Hepatocyte (in vitro differentiated cells): ENCODE measurements around the gene PLA2G2A.

ENCODE experiments used
- EZH2 ChIP-seq: fragments of 200-600 bp; sonication (generic); IDR thresholded peaks from 2 replicates; pipeline ENCODE4 v1.6.1; 2016; ENCODE audit warnings: antibody characterized with exemption, mild to moderate bottlenecking, borderline replicate concordance
- TF ChIP-seq, protein P1 (sequence below): fragments of 200-600 bp; sonication (generic); IDR thresholded peaks from 2 replicates; pipeline ENCODE4 v1.5.1; 2016; ENCODE audit warnings: antibody characterized with exemption, mild to moderate bottlenecking; ENCODE audit not compliant: poor library complexity

DNA sequence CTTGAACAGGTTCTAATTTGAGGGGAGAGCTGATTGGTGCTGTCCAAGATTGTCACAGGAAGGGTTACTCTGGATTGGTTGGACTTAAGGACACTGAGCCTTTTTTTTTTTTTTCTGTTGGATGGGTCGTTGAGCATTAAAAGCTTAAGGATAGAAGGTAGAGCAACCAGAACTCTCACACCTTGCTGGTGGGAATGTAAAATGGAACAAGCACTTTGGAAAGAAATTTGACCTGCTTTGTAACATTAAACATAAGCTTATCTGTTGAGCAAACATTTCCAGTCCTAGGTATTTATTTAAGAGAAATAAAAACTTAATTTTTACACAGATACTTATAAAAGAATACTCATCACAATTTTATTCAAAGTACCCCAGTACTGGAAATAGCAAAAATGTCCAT is 29.8 kb upstream of the PLA2G2A start:
- TF ChIP-seq, protein P1, sequence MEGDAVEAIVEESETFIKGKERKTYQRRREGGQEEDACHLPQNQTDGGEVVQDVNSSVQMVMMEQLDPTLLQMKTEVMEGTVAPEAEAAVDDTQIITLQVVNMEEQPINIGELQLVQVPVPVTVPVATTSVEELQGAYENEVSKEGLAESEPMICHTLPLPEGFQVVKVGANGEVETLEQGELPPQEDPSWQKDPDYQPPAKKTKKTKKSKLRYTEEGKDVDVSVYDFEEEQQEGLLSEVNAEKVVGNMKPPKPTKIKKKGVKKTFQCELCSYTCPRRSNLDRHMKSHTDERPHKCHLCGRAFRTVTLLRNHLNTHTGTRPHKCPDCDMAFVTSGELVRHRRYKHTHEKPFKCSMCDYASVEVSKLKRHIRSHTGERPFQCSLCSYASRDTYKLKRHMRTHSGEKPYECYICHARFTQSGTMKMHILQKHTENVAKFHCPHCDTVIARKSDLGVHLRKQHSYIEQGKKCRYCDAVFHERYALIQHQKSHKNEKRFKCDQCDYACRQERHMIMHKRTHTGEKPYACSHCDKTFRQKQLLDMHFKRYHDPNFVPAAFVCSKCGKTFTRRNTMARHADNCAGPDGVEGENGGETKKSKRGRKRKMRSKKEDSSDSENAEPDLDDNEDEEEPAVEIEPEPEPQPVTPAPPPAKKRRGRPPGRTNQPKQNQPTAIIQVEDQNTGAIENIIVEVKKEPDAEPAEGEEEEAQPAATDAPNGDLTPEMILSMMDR, result no peak
- no peak for TF ChIP-seq EZH2
